HepG2 (cell line): ENCODE data around the gene TBC1D20. TPM values are rescaled to one million over a fixed set of nuclear protein-coding genes. Genes with fewer than 3 reads are reported as not detected.
A peak's percentile ranks its signal among the peaks of the same experiment; 100 is the strongest.

ENCODE experiments used
- BATF2 ChIP-seq: sonication (generic); formaldehyde crosslinking; IDR thresholded peaks from 2 replicates; pipeline ENCODE4 v1.8.0; 2022; ENCODE audit warnings: mild to moderate bottlenecking, missing genetic modification reagents, moderate library complexity
- FOXJ3 ChIP-seq: sonication (generic); formaldehyde crosslinking; IDR thresholded peaks from 2 replicates; pipeline ENCODE4 v1.4.0; 2020; ENCODE audit warnings: missing genetic modification reagents, mild to moderate bottlenecking, borderline replicate concordance
- GMEB2 ChIP-seq: IDR thresholded peaks from 2 replicates; pipeline ENCODE4 v1.6.1; 2016; ENCODE audit warnings: missing biosample characterization, missing genetic modification reagents, low read depth
- IKZF1 ChIP-seq: fragments of 450-650 bp; IDR thresholded peaks from 2 replicates; pipeline ENCODE4 v1.7.1; 2016
- PAX8 ChIP-seq: sonication (generic); formaldehyde crosslinking; IDR thresholded peaks from 2 replicates; pipeline ENCODE4 v1.8.0; 2022; ENCODE audit warnings: mild to moderate bottlenecking, missing genetic modification reagents, borderline replicate concordance
- ZBTB26 ChIP-seq: IDR thresholded peaks from 2 replicates; pipeline ENCODE4 v1.6.1; 2016; ENCODE audit warnings: missing compliant biosample characterization, missing genetic modification reagents, borderline replicate concordance
- ZGPAT ChIP-seq: IDR thresholded peaks from 2 replicates; pipeline ENCODE4 v1.6.1; 2016; ENCODE audit warnings: mild to moderate bottlenecking
- ZNF180 ChIP-seq: sonication (generic); formaldehyde crosslinking; IDR thresholded peaks from 2 replicates; pipeline ENCODE4 v1.4.0; 2020; ENCODE audit warnings: low read depth, missing genetic modification reagents, borderline replicate concordance
- ZNF530 ChIP-seq: sonication (generic); formaldehyde crosslinking; IDR thresholded peaks from 2 replicates; pipeline ENCODE4 v1.5.0; 2020; ENCODE audit warnings: low read depth, mild to moderate bottlenecking, missing genetic modification reagents
- ZNF616 ChIP-seq: sonication (generic); formaldehyde crosslinking; IDR thresholded peaks from 2 replicates; pipeline ENCODE4 v1.5.0; 2020; ENCODE audit warnings: low read depth, mild to moderate bottlenecking, missing genetic modification reagents
- ZNF672 ChIP-seq: sonication (generic); formaldehyde crosslinking; IDR thresholded peaks from 2 replicates; pipeline ENCODE4 v1.8.1; 2022; ENCODE audit warnings: missing genetic modification reagents
- ZNF724P ChIP-seq: sonication (generic); formaldehyde crosslinking; IDR thresholded peaks from 2 replicates; pipeline ENCODE4 v1.8.0; 2022; ENCODE audit warnings: missing genetic modification reagents, borderline replicate concordance
- ZNF777 ChIP-seq: sonication (generic); formaldehyde crosslinking; IDR thresholded peaks from 2 replicates; pipeline ENCODE4 v1.4.0; 2020; ENCODE audit warnings: missing genetic modification reagents
- ZNF780A ChIP-seq: sonication (generic); formaldehyde crosslinking; IDR thresholded peaks from 2 replicates; pipeline ENCODE4 v1.8.0; 2022; ENCODE audit warnings: mild to moderate bottlenecking, missing genetic modification reagents, moderate library complexity
- ZSCAN12 ChIP-seq: sonication (generic); formaldehyde crosslinking; IDR thresholded peaks from 2 replicates; pipeline ENCODE4 v1.9.0; 2021; ENCODE audit warnings: mild to moderate bottlenecking, missing genetic modification reagents
- polyA plus RNA-seq, 8 experiments: library from polyadenylated mRNA; depleted of rRNA in 3 of 8; stranded (reverse) in 7 of 8; unstranded in 1 of 8; fragments of >200 nt; fragmentation: Illumina TruSeq in 4 of 8; extraction: Trizol in 4 of 8; gene quantifications; 2 replicates each; pipeline versions ENCODE4 v1.2.1 to v1.2.3, GENCODE V29; 2011 to 2016; ENCODE audit warnings: low read depth in 4 of 8, missing spikeins in 1 of 8, mixed read lengths in 1 of 8; ENCODE audit not compliant: insufficient read depth in 1 of 8
- total RNA-seq, 5 experiments: library from RNA; depleted of rRNA; stranded (reverse); fragments of >200 nt; fragmentation: Illumina TruSeq; extraction: Trizol; gene quantifications; 2 replicates each; pipeline ENCODE4 v1.2.3, GENCODE V29; 2016; ENCODE audit warnings: low read depth in 1 of 5
- TF ChIP-seq, protein P1 (sequence below): fragments of 450-650 bp; IDR thresholded peaks from 2 replicates; pipeline ENCODE4 v1.6.1; 2016
- TF ChIP-seq, protein P2 (sequence below): sonication (generic); formaldehyde crosslinking; IDR thresholded peaks from 2 replicates; pipeline ENCODE4 v1.4.0; 2020; ENCODE audit warnings: missing genetic modification reagents
- TF ChIP-seq, protein P3 (sequence below): sonication (generic); formaldehyde crosslinking; IDR thresholded peaks from 2 replicates; pipeline ENCODE4 v1.8.0; 2022; ENCODE audit warnings: missing genetic modification reagents, mild to moderate bottlenecking, inconsistent platforms, borderline replicate concordance

Gene TBC1D20
- total and polyA plus RNA-seq, 2 of the 13 experiments (the other 11 are each of a cell fraction or from before 2014, with no cell fraction given), result 36.6 to 47.1 TPM

DNA sequence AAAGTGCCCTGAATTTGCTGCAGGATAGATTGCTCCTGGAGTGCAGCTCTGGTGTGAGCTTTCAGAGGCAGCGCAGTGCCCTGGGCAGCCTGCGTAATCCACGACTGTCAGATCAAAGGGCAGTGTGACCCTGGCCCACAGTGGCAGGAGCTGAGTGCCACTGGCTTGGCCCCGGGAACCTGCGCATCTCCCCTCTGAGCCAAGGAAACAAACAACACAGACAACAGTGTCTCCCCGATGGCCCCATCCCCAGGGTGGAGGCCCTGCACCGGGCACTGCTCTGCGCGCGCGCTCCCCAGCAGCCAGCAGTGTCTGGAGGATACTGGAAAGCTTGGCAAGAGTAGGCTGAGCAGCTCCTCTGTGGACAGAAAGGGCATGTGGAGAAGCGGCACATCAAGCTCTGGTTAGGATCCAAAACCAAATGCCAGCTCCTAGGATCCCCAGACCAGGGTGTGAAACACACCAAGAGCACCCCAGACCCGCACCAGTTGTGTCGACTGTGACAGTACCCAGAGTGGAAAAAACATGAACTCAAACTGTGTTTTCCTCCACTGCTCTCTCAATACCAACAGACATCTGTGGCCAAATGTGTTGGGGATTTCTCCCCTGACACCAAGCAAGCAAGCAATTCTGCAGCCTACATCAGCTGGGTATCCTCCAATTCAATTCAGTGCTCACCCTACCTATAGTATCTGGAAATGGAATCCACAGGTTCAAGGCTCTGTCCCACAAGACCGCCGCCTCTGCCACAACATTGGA is 27.5 kb downstream of the TBC1D20 start (continued):
- TF ChIP-seq IKZF1, result no peak
- TF ChIP-seq, protein P1, sequence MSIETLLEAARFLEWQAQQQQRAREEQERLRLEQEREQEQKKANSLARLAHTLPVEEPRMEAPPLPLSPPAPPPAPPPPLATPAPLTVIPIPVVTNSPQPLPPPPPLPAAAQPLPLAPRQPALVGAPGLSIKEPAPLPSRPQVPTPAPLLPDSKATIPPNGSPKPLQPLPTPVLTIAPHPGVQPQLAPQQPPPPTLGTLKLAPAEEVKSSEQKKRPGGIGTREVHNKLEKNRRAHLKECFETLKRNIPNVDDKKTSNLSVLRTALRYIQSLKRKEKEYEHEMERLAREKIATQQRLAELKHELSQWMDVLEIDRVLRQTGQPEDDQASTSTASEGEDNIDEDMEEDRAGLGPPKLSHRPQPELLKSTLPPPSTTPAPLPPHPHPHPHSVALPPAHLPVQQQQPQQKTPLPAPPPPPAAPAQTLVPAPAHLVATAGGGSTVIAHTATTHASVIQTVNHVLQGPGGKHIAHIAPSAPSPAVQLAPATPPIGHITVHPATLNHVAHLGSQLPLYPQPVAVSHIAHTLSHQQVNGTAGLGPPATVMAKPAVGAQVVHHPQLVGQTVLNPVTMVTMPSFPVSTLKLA, result no peak
- no peak for TF ChIP-seq ZGPAT (CRISPR knock-in tag)
- no peak for TF ChIP-seq ZNF180
- TF ChIP-seq, protein P2, sequence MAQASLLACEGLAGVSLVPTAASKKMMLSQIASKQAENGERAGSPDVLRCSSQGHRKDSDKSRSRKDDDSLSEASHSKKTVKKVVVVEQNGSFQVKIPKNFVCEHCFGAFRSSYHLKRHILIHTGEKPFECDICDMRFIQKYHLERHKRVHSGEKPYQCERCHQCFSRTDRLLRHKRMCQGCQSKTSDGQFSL (CRISPR knock-in tag), result no peak
- no peak for TF ChIP-seq ZBTB26 (CRISPR knock-in tag)
- no peak for TF ChIP-seq FOXJ3 (CRISPR knock-in tag)
- no peak for TF ChIP-seq ZNF530
- no peak for TF ChIP-seq ZNF672 (CRISPR knock-in tag)
- no peak for TF ChIP-seq PAX8 (CRISPR knock-in tag)
- no peak for TF ChIP-seq ZSCAN12 (CRISPR knock-in tag)
- TF ChIP-seq GMEB2 (CRISPR knock-in tag), result no peak
- TF ChIP-seq ZNF780A (CRISPR knock-in tag), result peak; percentile 39; the same call in 1 of the 2 replicates
- no peak for TF ChIP-seq ZNF616 (CRISPR knock-in tag)
- no peak for TF ChIP-seq ZNF777
- TF ChIP-seq BATF2 (CRISPR knock-in tag), result no peak
- TF ChIP-seq, protein P3, sequence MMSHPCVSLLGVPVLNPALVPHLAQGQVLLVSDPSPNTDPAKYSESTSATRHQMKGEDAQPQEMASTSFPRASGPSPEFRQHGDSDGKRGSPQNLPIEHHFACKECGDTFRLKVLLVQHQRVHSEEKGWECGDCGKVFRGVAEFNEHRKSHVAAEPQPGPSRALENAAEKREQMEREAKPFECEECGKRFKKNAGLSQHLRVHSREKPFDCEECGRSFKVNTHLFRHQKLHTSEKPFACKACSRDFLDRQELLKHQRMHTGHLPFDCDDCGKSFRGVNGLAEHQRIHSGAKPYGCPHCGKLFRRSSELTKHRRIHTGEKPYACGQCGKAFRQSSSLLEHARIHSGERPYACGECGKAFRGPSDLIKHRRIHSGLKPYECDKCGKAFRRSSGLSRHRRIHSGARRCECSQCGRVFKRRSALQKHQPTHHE (CRISPR knock-in tag), result no peak
- TF ChIP-seq ZNF724P (CRISPR knock-in tag), result no peak
